IMR-90 (cell line): ENCODE data around the gene C6orf89. TPM values are rescaled to one million over a fixed set of nuclear protein-coding genes. Genes with fewer than 3 reads are reported as not detected.

Experiments
- ATAC-seq: fragments of 200-7000 bp; cut with Tn5 transposase; 2 replicates; pipeline ENCODE4 v1.9.1; 2020; ENCODE audit warnings: low read depth, mild to moderate bottlenecking, moderate library complexity
- BruUV-seq: library from RNA; stranded (reverse); fragments of 400-500 nt; replicated peaks from 2 replicates; lab custom pipeline; 2021; lab: Mats Ljungman, UMichigan
- CTCF ChIA-PET: fragments of 300-600 bp; formaldehyde crosslinking; extraction: SDS; loops from one replicate; lab custom pipeline; 2021; ENCODE audit warnings: antibody characterized with exemption; lab: Yijun Ruan, JAX
- POLR2A ChIA-PET: fragments of 300-600 bp; sonication (Branson Sonifier 250); formaldehyde crosslinking; loops from one replicate; lab custom pipeline; 2022; ENCODE audit warnings: antibody characterized with exemption; ENCODE audit not compliant: unreplicated experiment; lab: Charles Lee
- DNase-seq: peaks from one replicate; pipeline ENCODE4 v3.0.0; 2013
- H2AFZ ChIP-seq: replicated peaks from 2 replicates; pipeline ENCODE3; 2013; ENCODE audit warnings: low read length, mild to moderate bottlenecking; ENCODE audit not compliant: poor library complexity
- H2AK5ac ChIP-seq: 2 replicates; pipeline ENCODE4 v1.6.1; 2013; ENCODE audit warnings: low read depth, low read length, inconsistent platforms
- H2AK9ac ChIP-seq: replicated peaks from 2 replicates; pipeline ENCODE3; 2013; ENCODE audit warnings: mild to moderate bottlenecking, low read depth, low read length, moderate library complexity; ENCODE audit not compliant: poor library complexity
- H2BK120ac ChIP-seq: 2 replicates; pipeline ENCODE4 v1.6.1; 2013; ENCODE audit warnings: low read depth, low read length, inconsistent platforms
- H2BK15ac ChIP-seq: 3 replicates; pipeline ENCODE4 v1.6.1; 2013; ENCODE audit warnings: low read depth, low read length, inconsistent platforms
- H2BK20ac ChIP-seq: 2 replicates; pipeline ENCODE4 v1.6.1; 2013; ENCODE audit warnings: low read depth, mild to moderate bottlenecking, inconsistent platforms, low read length, moderate library complexity
- H2BK5ac ChIP-seq: 2 replicates; pipeline ENCODE4 v1.6.1; 2013; ENCODE audit warnings: mild to moderate bottlenecking, low read depth, low read length, inconsistent platforms; ENCODE audit not compliant: poor library complexity, severe bottlenecking
- H3K14ac ChIP-seq: replicated peaks from 2 replicates; pipeline ENCODE4 v1.6.1; 2013; ENCODE audit warnings: low read depth, low read length, inconsistent platforms
- H3K18ac ChIP-seq: 2 replicates; pipeline ENCODE4 v1.6.1; 2013; ENCODE audit warnings: low read depth, low read length, control low read depth
- H3K23ac ChIP-seq: 2 replicates; pipeline ENCODE4 v1.6.1; 2013; ENCODE audit warnings: low read depth, low read length, inconsistent platforms
- H3K27ac ChIP-seq: 2 replicates; pipeline ENCODE4 v1.5.1; 2013; ENCODE audit warnings: mild to moderate bottlenecking, control low read depth, low read length; ENCODE audit not compliant: insufficient read depth
- H3K27me3 ChIP-seq: 2 replicates; pipeline ENCODE4 v1.6.1; 2013; ENCODE audit warnings: low read length; ENCODE audit not compliant: control insufficient read depth, insufficient read depth
- H3K36me3 ChIP-seq: 2 replicates; pipeline ENCODE4 v1.6.1; 2013; ENCODE audit warnings: low read length, mixed read lengths; ENCODE audit not compliant: control insufficient read depth, insufficient read depth
- H3K4ac ChIP-seq: 2 replicates; pipeline ENCODE4 v1.6.1; 2013; ENCODE audit warnings: low read depth, low read length, inconsistent platforms
- H3K4me1 ChIP-seq: 2 replicates; pipeline ENCODE4 v1.6.1; 2013; ENCODE audit warnings: low read length, mixed read lengths; ENCODE audit not compliant: control insufficient read depth, insufficient read depth
- H3K4me2 ChIP-seq: 2 replicates; pipeline ENCODE4 v1.6.1; 2013; ENCODE audit warnings: low read depth, mild to moderate bottlenecking, control low read depth, low read length, moderate library complexity
- H3K4me3 ChIP-seq: 2 replicates; pipeline ENCODE4 v1.5.1; 2013; ENCODE audit warnings: low read depth, mild to moderate bottlenecking, control low read depth, low read length, moderate library complexity; ENCODE audit not compliant: insufficient read depth
- H3K56ac ChIP-seq: 2 replicates; pipeline ENCODE4 v1.6.1; 2013; ENCODE audit warnings: low read length, inconsistent platforms; ENCODE audit not compliant: insufficient read depth; ENCODE audit errors: extremely low read depth
- H3K79me1 ChIP-seq, 2 experiments: 2 replicates each; pipeline ENCODE4 v1.6.1; 2013; ENCODE audit warnings: low read length in 2 of 2, inconsistent platforms in 1 of 2, low read depth in 1 of 2
- H3K9ac ChIP-seq: 2 replicates; pipeline ENCODE4 v1.6.1; 2013; ENCODE audit warnings: low read depth, low read length, control low read depth
- H3K9me1 ChIP-seq: 2 replicates; pipeline ENCODE4 v1.6.1; 2013; ENCODE audit warnings: low read length, inconsistent platforms; ENCODE audit not compliant: insufficient read depth
- H3K9me3 ChIP-seq: 2 replicates; pipeline ENCODE4 v1.6.1; 2013; ENCODE audit warnings: low read length; ENCODE audit not compliant: control insufficient read depth, insufficient read depth
- H4K20me1 ChIP-seq: 2 replicates; pipeline ENCODE4 v1.6.1; 2013; ENCODE audit warnings: low read length, inconsistent platforms; ENCODE audit not compliant: insufficient read depth
- H4K5ac ChIP-seq: 2 replicates; pipeline ENCODE4 v1.6.1; 2013; ENCODE audit warnings: mild to moderate bottlenecking, low read depth, low read length, control low read depth
- H4K8ac ChIP-seq, 2 experiments: 2 replicates each; pipeline ENCODE4 v1.6.1; 2013; ENCODE audit warnings: low read depth in 2 of 2, low read length in 2 of 2, control low read depth in 1 of 2, inconsistent platforms in 1 of 2
- H4K91ac ChIP-seq: 2 replicates; pipeline ENCODE4 v1.6.1; 2013; ENCODE audit warnings: low read depth, low read length, inconsistent platforms; ENCODE audit not compliant: insufficient read depth
- BHLHE40 ChIP-seq: fragments of 150-350 bp; IDR thresholded peaks from 2 replicates; pipeline ENCODE4 v1.6.1; 2016; ENCODE audit warnings: mild to moderate bottlenecking, low read depth, low read length
- CEBPB ChIP-seq: IDR thresholded peaks from 2 replicates; pipeline ENCODE4 v1.6.1; 2012; ENCODE audit warnings: low read depth, low read length, improper control_type of control experiment
- CHD1 ChIP-seq: IDR thresholded peaks from 2 replicates; pipeline ENCODE4 v1.6.1; 2012; ENCODE audit warnings: low read depth, low read length, improper control_type of control experiment
- ELK1 ChIP-seq: fragments of 150-350 bp; IDR thresholded peaks from 2 replicates; pipeline ENCODE4 v1.6.1; 2016; ENCODE audit warnings: low read depth, mild to moderate bottlenecking, low read length, moderate library complexity, borderline replicate concordance
- FOS ChIP-seq: fragments of 150-350 bp; IDR thresholded peaks from 2 replicates; pipeline ENCODE4 v1.6.1; 2016; ENCODE audit warnings: low read depth, low read length
- MAFK ChIP-seq: IDR thresholded peaks from 2 replicates; pipeline ENCODE4 v1.6.1; 2012; ENCODE audit warnings: low read depth, low read length, improper control_type of control experiment
- MAZ ChIP-seq: IDR thresholded peaks from 2 replicates; pipeline ENCODE4 v1.6.1; 2012; ENCODE audit warnings: low read depth, mild to moderate bottlenecking, low read length, improper control_type of control experiment, moderate library complexity, borderline replicate concordance
- MXI1 ChIP-seq: IDR thresholded peaks from 2 replicates; pipeline ENCODE4 v1.6.1; 2012; ENCODE audit warnings: low read depth, mild to moderate bottlenecking, low read length, moderate library complexity, borderline replicate concordance
- NFE2L2 ChIP-seq: fragments of 150-350 bp; IDR thresholded peaks from 2 replicates; pipeline ENCODE4 v1.6.1; 2016; ENCODE audit warnings: low read depth, mild to moderate bottlenecking, low read length
- POLR2A ChIP-seq: IDR thresholded peaks from 2 replicates; pipeline ENCODE4 v1.6.1; 2012; ENCODE audit warnings: mild to moderate bottlenecking, low read depth, low read length
- RAD21 ChIP-seq: IDR thresholded peaks from 2 replicates; pipeline ENCODE4 v1.6.1; 2012; ENCODE audit warnings: low read length, improper control_type of control experiment
- RCOR1 ChIP-seq: IDR thresholded peaks from 2 replicates; pipeline ENCODE4 v1.6.1; 2012; ENCODE audit warnings: mild to moderate bottlenecking, low read length, improper control_type of control experiment; ENCODE audit not compliant: insufficient replicate concordance
- SMC3 ChIP-seq: fragments of 150-350 bp; IDR thresholded peaks from 2 replicates; pipeline ENCODE4 v1.6.1; 2016; ENCODE audit warnings: low read depth, mild to moderate bottlenecking, antibody characterized with exemption, low read length, moderate library complexity
- WGBS, 2 experiments: methylation state at CpG; one replicate each; pipeline versions ENCODE4 v1.1.5 to v1.1.7; 2013; ENCODE audit warnings: missing lambda C conversion rate in 2 of 2; ENCODE audit not compliant: insufficient read length in 1 of 2; ENCODE audit errors: extremely low coverage in 2 of 2; 5-methylcytosine and 5-hydroxymethylcytosine counted together
- dilution Hi-C: fragments of 300-500 bp; cut with HindIII; formaldehyde crosslinking; loops from one replicate; pipeline ENCODE4 v1.14.3; 2018; ENCODE audit warnings: low sequenced_read_pairs; ENCODE audit not compliant: unreplicated experiment
- in situ Hi-C: fragments of 300-500 bp; cut with MboI; formaldehyde crosslinking; loops from 3 replicates; pipeline ENCODE4 v1.14.3; 2019; ENCODE audit warnings: low sequenced_read_pairs, inconsistent platforms, mixed read lengths
- intact Hi-C: fragments of 100-400 bp; cut with micrococcal nuclease; formaldehyde crosslinking; loops from 2 replicates; pipeline ENCODE4 v1.10.0; 2022
- polyA plus RNA-seq, 3 experiments: library from polyadenylated mRNA; depleted of rRNA; stranded (reverse); fragments of >200 nt; gene quantifications; 2 replicates each; pipeline ENCODE4 v1.2.3, GENCODE V29; 2012; ENCODE audit warnings: low replicate concordance in 1 of 3
- total RNA-seq: library from RNA; depleted of rRNA; stranded (reverse); fragments of >200 nt; gene quantifications from 2 replicates; pipeline ENCODE4 v1.2.3, GENCODE V29; 2012
- TF ChIP-seq, protein P1 (sequence below): conservative IDR thresholded peaks from 2 replicates; pipeline ENCODE4 v1.5.1; 2012; ENCODE audit warnings: mild to moderate bottlenecking, low read depth, low read length, improper control_type of control experiment
- TF ChIP-seq, protein P2 (sequence below): fragments of 150-350 bp; IDR thresholded peaks from 2 replicates; pipeline ENCODE4 v1.6.1; 2017; ENCODE audit warnings: mild to moderate bottlenecking, antibody characterized with exemption, low read length, low read depth

Gene C6orf89
- total and polyA plus RNA-seq, 2 of the 4 experiments (the other 2 are of a cell fraction) = 30.8 to 52.3 TPM

- no peak overlapping the region for H3K4me2 ChIP-seq
Measured at GRCh38 chr6:36890112-36890663, 4.4 kb downstream of the C6orf89 start.

More at GRCh38 chr6:36890112-36890663, 4.4 kb downstream of the C6orf89 start:
- no peak overlapping the region for H2BK15ac ChIP-seq
- no peak overlapping the region for H2AK5ac ChIP-seq
- DNase-seq (no peak), ATAC-seq (no peak)
- H4K20me1 ChIP-seq = no peaks in the 10 kb centered on the region
- POLR2A ChIA-PET = no interaction called here
- no peak overlapping the region for H4K5ac ChIP-seq
- H3K4me3 ChIP-seq = no peak overlapping the region
- H3K14ac ChIP-seq = no peak overlapping the region
- no peaks in the 10 kb centered on the region for H3K27me3 ChIP-seq
- no peak overlapping the region for H4K91ac ChIP-seq
- H3K9me3 ChIP-seq = no peaks in the 10 kb centered on the region
- intact Hi-C loops (no loop called here), dilution Hi-C loops (no loop called here), in situ Hi-C loops (no loop called here)
- CTCF ChIA-PET = interaction anchor here (0.7 to 0.9 kb wide), 2 partner anchors 130 to 330 kb away, joined by 3 read pairs; no protein-coding TSS in a partner anchor
- H2AK9ac ChIP-seq = no peak overlapping the region
- no peak overlapping the region for H3K18ac ChIP-seq
- H3K23ac ChIP-seq = no peak overlapping the region
- H4K8ac ChIP-seq = no peak overlapping the region
- no peaks in the 10 kb centered on the region; the same call in 1 of the 2 replicates for H3K4me1 ChIP-seq
- no CpG with 5 or more reads among the region's 3 CpGs for WGBS, 2 experiments
- H3K9me1 ChIP-seq = peaks cover 3% of the 10 kb centered on the region; the same call in 1 of the 2 replicates
- no peak overlapping the region for H3K56ac ChIP-seq
- H3K36me3 ChIP-seq = peaks cover 8% of the 10 kb centered on the region
- H3K4ac ChIP-seq = no peak overlapping the region
- no peak overlapping the region for H2BK120ac ChIP-seq
- TF ChIP-seq SMC3 (no peak), CHD1 (no peak), POLR2A (no peak), NFE2L2 (no peak), RCOR1 (no peak), CEBPB (no peak), RAD21 (no peak), MAZ (no peak), ELK1 (no peak), MXI1 (no peak), FOS (no peak), MAFK (no peak), BHLHE40 (no peak)
- TF ChIP-seq, protein P1, sequence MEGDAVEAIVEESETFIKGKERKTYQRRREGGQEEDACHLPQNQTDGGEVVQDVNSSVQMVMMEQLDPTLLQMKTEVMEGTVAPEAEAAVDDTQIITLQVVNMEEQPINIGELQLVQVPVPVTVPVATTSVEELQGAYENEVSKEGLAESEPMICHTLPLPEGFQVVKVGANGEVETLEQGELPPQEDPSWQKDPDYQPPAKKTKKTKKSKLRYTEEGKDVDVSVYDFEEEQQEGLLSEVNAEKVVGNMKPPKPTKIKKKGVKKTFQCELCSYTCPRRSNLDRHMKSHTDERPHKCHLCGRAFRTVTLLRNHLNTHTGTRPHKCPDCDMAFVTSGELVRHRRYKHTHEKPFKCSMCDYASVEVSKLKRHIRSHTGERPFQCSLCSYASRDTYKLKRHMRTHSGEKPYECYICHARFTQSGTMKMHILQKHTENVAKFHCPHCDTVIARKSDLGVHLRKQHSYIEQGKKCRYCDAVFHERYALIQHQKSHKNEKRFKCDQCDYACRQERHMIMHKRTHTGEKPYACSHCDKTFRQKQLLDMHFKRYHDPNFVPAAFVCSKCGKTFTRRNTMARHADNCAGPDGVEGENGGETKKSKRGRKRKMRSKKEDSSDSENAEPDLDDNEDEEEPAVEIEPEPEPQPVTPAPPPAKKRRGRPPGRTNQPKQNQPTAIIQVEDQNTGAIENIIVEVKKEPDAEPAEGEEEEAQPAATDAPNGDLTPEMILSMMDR = no peak
- TF ChIP-seq, protein P2, sequence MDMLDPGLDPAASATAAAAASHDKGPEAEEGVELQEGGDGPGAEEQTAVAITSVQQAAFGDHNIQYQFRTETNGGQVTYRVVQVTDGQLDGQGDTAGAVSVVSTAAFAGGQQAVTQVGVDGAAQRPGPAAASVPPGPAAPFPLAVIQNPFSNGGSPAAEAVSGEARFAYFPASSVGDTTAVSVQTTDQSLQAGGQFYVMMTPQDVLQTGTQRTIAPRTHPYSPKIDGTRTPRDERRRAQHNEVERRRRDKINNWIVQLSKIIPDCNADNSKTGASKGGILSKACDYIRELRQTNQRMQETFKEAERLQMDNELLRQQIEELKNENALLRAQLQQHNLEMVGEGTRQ = no peak
- no peak overlapping the region for H2AFZ ChIP-seq
- peaks cover 25 to 64% of the 10 kb centered on the region in 2 experiments for H3K79me1 ChIP-seq
- no peak overlapping the region for H3K27ac ChIP-seq
- no TSS peak for BruUV-seq
- no peak overlapping the region for H3K9ac ChIP-seq
- no peak overlapping the region for H2BK20ac ChIP-seq
- no peak overlapping the region for H2BK5ac ChIP-seq
